Karpas-422 (cell line): ENCODE data around the gene PLCD4. TPM values are rescaled to one million over a fixed set of nuclear protein-coding genes. Genes with fewer than 3 reads are reported as not detected.
A peak's percentile ranks its signal among the peaks of the same experiment; 100 is the strongest.

Source experiments
- DNase-seq: peaks from one replicate; pipeline ENCODE4 v3.0.0-alpha.2; 2015
- H2AFZ ChIP-seq: fragments of 200-600 bp; sonication (generic); 2 replicates; pipeline ENCODE4 v1.6.1; 2014; ENCODE audit warnings: antibody characterized with exemption, low read length, mixed read lengths
- H3K27ac ChIP-seq: fragments of 200-600 bp; sonication (generic); 2 replicates; pipeline ENCODE4 v1.5.1; 2014; ENCODE audit warnings: mild to moderate bottlenecking, low read length, moderate library complexity
- H3K27me3 ChIP-seq: fragments of 200-600 bp; sonication (generic); 2 replicates; pipeline ENCODE4 v1.6.1; 2014; ENCODE audit warnings: low read length, mixed read lengths
- H3K36me3 ChIP-seq: fragments of 200-600 bp; sonication (generic); 2 replicates; pipeline ENCODE4 v1.6.1; 2014; ENCODE audit warnings: low read length, mixed read lengths; ENCODE audit not compliant: insufficient read depth
- H3K4me1 ChIP-seq: fragments of 200-600 bp; sonication (generic); 2 replicates; pipeline ENCODE4 v1.6.1; 2014; ENCODE audit warnings: mild to moderate bottlenecking, low read length, mixed read lengths
- H3K4me2 ChIP-seq: fragments of 200-600 bp; sonication (generic); 2 replicates; pipeline ENCODE4 v1.6.1; 2014; ENCODE audit warnings: low read length, low read depth, mild to moderate bottlenecking; ENCODE audit not compliant: poor library complexity, severe bottlenecking
- H3K4me3 ChIP-seq: fragments of 200-600 bp; sonication (generic); 2 replicates; pipeline ENCODE4 v1.5.1; 2014; ENCODE audit warnings: mild to moderate bottlenecking, antibody characterized with exemption, low read length, mixed read lengths
- H3K79me2 ChIP-seq: fragments of 200-600 bp; sonication (generic); 2 replicates; pipeline ENCODE4 v1.6.1; 2014; ENCODE audit warnings: mild to moderate bottlenecking, low read length, mixed read lengths
- H3K9ac ChIP-seq: fragments of 200-600 bp; sonication (generic); 2 replicates; pipeline ENCODE4 v1.6.0; 2014; ENCODE audit warnings: low read length
- H3K9me2 ChIP-seq: fragments of 200-600 bp; sonication (generic), shearing (Covaris generic); replicated peaks from 2 replicates; pipeline ENCODE4 v1.6.0; 2014; ENCODE audit warnings: mild to moderate bottlenecking, low read length, moderate library complexity; ENCODE audit not compliant: insufficient read depth
- H3K9me3 ChIP-seq: fragments of 300-700, 200-600 bp; sonication (generic); 2 replicates; pipeline ENCODE4 v1.6.1; 2014; ENCODE audit warnings: low read length, mixed read lengths
- H4K20me1 ChIP-seq: fragments of 200-600 bp; sonication (generic); 2 replicates; pipeline ENCODE4 v1.6.1; 2014; ENCODE audit warnings: mild to moderate bottlenecking, antibody characterized with exemption, low read length, low read depth; ENCODE audit not compliant: insufficient read depth
- total RNA-seq: library from RNA; depleted of rRNA; stranded (reverse); fragments of >200 nt; shearing (Covaris generic); gene quantifications from 2 replicates; pipeline ENCODE4 v1.2.3, GENCODE V29; 2014; ENCODE audit warnings: low replicate concordance

PLCD4 gene
- total RNA-seq, 1 experiment from 2014 or later = not detected

DNA sequence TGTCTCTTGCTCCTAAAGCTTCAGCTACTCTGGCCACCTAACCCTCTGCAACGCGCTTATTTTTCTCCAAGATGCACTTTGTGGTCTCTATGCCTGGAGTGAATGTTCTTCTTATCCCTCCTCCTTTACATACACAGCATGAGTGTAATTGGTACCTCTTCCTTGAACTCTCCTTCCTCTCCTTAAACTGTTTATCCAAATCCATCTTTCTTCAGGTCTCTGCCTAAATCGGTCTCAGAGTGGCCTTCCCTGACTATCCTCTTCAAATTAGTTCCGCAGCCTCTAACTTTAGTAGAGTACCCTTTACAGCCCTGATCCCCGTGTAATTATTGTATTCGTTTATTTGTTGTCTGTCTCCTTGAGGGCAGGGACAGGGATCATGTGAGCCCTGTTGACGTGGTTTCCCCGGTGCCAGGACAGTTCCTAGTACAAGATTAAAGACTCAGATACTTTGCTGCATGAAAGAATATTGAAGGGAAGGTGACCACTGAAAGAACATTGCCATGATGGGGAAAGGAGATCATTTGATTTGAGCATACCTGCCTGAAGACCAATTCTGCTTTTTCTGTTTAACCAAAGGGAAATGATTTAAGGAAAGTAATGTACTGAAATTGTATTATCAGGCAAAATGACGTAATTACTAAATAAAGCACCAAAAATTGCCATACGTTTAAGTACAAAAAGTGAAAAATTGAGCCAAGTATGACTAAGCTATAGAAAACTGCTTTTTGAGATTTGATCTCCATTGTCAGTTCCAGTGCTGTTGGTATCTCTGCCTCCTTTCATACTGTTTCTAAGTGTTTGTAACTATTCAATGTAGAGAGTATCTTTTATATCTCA lies 37.8 kb upstream of the PLCD4 start:
- Histone ChIP-seq H3K4me2 (peak overlapping the region; percentile 86), H3K4me1 (peaks cover 31% of the 10 kb centered on the region), H3K36me3 (peaks cover 27% of the 10 kb centered on the region; the same call in 1 of the 2 replicates), H4K20me1 (no peaks in the 10 kb centered on the region), H3K9me2 (no peaks in the 10 kb centered on the region), H3K4me3 (peak overlapping the region; percentile 89), H3K27me3 (no peaks in the 10 kb centered on the region), H3K9me3 (no peaks in the 10 kb centered on the region), H3K27ac (peak overlapping the region; percentile 79), H2AFZ (no peak overlapping the region), H3K79me2 (peaks cover 96% of the 10 kb centered on the region), H3K9ac (peak overlapping the region; percentile 95)
- peak; percentile 50 for DNase-seq

DNA sequence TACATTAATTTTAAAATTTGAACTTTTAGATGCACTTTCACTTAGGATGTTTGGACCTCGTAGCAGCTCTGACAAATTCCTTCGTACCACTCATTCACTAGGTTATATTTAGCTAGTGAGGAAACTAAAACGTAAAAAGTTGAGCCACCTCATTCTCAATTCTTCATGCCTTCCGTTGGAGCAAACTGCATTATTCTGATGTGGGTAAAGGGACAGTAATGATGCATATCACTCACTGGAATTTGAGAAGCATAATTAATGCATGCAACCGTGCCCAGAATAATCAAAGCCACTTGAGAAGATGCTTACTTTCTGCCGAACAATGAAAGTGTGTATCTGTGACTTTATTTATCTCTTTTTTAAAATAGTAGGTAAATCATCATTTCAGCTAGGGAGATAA lies 36.8 kb upstream of the PLCD4 start:
- H3K4me2 ChIP-seq = peak overlapping the region; percentile 86

DNA sequence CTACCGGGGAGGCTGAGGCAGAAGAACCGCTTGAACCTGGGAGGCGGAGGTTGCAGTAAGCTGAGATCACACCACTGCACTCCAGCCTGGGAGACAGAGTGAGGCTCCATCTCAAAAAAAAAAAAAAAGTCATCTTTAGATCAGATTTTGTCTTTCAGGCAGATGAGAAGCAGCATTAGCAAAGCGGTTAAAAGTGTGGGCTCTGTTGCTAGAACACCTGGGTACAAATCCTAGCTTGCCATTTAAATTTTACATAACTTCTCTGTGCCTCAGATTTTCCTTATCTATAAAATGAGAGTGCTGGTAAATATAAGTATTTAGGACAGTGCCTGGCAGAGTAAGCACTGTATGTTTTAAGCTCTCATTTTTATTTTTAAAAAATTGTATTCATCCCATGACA lies 30.8 kb upstream of the PLCD4 start:
- Histone ChIP-seq H3K4me3 (no peak overlapping the region), H3K9me3 (no peaks in the 10 kb centered on the region), H3K27me3 (no peaks in the 10 kb centered on the region), H3K9me2 (no peaks in the 10 kb centered on the region), H2AFZ (no peak overlapping the region), H3K9ac (no peak overlapping the region), H3K4me2 (no peak overlapping the region), H3K27ac (no peak overlapping the region), H3K4me1 (peaks cover 16% of the 10 kb centered on the region), H4K20me1 (peaks cover 15% of the 10 kb centered on the region), H3K79me2 (peaks cover 92% of the 10 kb centered on the region), H3K36me3 (peaks cover 34% of the 10 kb centered on the region; the same call in 1 of the 2 replicates)
- DNase-seq = no peak

More for the DNA sequence above, 36.8 kb upstream of the PLCD4 start:
- H3K4me1 ChIP-seq = peaks cover 33% of the 10 kb centered on the region
- no peaks in the 10 kb centered on the region for H3K9me2 ChIP-seq
- H3K79me2 ChIP-seq = peaks cover 96% of the 10 kb centered on the region
- DNase-seq = no peak
- H4K20me1 ChIP-seq = no peaks in the 10 kb centered on the region
- no peak overlapping the region for H3K27ac ChIP-seq
- peak overlapping the region; percentile 95; the same call in 1 of the 2 replicates for H3K9ac ChIP-seq
- no peak overlapping the region for H2AFZ ChIP-seq
- H3K4me3 ChIP-seq = peak overlapping the region; percentile 89
- H3K36me3 ChIP-seq = peaks cover 29% of the 10 kb centered on the region; the same call in 1 of the 2 replicates
- no peaks in the 10 kb centered on the region for H3K9me3 ChIP-seq
- no peaks in the 10 kb centered on the region for H3K27me3 ChIP-seq

DNA sequence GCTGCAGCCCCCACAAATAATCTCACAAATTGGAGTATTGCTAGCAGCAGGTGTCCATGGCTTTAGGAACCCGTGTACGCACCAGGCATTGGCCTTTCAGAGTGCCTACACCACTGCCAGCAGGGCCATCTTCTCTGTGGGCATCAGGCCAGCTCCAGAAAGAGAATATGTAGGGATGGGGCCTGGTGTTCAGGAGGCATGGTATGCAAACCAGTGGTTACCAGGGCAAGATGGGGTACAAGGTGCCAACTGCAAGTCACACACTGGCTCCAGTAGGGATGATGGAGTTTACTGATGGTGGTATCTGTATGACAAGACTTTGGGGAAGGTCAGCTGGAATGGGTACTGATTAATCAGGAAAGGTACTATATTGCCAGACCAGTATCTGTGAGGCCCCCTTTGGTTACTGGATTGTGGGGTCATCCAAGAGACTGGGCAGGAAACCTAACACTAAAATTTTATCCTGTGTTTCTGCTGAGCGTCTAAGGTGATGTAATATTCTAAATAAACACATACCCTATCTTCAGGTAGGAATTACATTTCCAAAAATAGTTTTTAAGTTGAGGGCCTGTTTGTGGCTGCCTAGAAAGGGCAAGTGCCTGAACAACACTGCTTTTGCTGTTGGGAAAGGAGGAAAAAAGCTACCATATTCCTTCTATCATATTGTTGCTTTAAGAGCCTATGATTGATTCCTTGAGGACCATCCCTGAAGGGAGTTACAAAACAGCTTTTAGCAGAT lies 30.0 kb upstream of the PLCD4 start:
- Histone ChIP-seq H3K36me3 (peaks cover 28% of the 10 kb centered on the region; the same call in 1 of the 2 replicates), H3K9me3 (no peaks in the 10 kb centered on the region)

DNA sequence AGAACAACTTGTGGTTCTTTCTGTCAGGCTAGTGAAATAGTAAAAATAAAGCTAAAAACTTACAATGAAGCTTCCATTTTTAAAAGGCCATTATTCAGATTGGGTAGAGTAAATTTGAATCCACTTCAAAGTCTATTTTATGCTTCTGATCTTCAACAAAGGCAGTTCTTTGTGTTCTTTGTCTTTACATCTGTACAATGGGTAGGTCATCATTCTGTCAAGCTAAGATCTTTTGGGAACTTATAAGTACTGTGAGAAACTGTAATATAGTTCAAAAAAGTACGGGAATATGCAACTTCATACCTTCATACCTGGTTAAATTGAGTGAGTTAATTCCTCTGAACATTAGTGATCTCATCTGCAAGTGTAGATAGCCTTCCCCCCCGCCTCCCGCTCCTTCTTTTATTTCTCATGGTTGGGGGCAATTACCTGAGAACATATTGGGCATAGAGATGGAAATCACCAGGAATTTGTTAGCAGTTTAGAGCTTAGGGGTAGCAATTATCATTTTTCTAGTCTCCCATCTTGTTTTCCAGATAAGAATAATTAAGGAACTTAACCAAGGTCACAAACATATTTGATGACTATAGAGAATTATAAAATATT lies 29.3 kb upstream of the PLCD4 start:
- H3K4me3 ChIP-seq = no peak overlapping the region
- no peak overlapping the region for H2AFZ ChIP-seq
- H3K27ac ChIP-seq = no peak overlapping the region
- no peaks in the 10 kb centered on the region for H3K9me3 ChIP-seq
- peaks cover 16% of the 10 kb centered on the region for H3K4me1 ChIP-seq
- peaks cover 15% of the 10 kb centered on the region for H4K20me1 ChIP-seq
- peaks cover 80% of the 10 kb centered on the region for H3K79me2 ChIP-seq
- DNase-seq = no peak
- peaks cover 27% of the 10 kb centered on the region; the same call in 1 of the 2 replicates for H3K36me3 ChIP-seq
- no peaks in the 10 kb centered on the region for H3K9me2 ChIP-seq
- H3K27me3 ChIP-seq = no peaks in the 10 kb centered on the region
- no peak overlapping the region for H3K4me2 ChIP-seq
- no peak overlapping the region for H3K9ac ChIP-seq

More for the DNA sequence above, 30.0 kb upstream of the PLCD4 start:
- H3K4me1 ChIP-seq = peaks cover 16% of the 10 kb centered on the region
- H3K4me2 ChIP-seq = no peak overlapping the region
- H2AFZ ChIP-seq = no peak overlapping the region
- peaks cover 15% of the 10 kb centered on the region for H4K20me1 ChIP-seq
- H3K4me3 ChIP-seq = no peak overlapping the region
- DNase-seq = no peak
- H3K27ac ChIP-seq = no peak overlapping the region
- no peaks in the 10 kb centered on the region for H3K9me2 ChIP-seq
- no peaks in the 10 kb centered on the region for H3K27me3 ChIP-seq
- no peak overlapping the region for H3K9ac ChIP-seq
- peaks cover 87% of the 10 kb centered on the region for H3K79me2 ChIP-seq

DNA sequence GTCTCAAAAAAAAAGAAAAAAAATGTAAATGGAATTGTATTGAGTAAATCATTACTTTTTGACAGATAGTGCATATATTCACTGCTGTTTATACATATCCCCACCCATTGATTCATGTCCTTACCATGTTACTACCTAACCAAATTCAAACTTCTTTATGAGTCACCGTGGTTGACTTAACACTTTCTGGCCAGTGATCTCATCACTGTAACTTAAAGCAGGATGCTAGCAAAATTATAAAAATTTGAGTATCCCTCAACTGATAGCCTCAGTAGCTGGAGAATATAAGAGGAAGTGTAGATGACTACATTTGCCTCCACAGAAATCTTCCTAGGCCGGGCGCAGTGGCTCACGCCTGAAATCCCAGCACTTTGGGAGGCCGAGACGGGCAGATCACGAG lies 25.6 kb upstream of the PLCD4 start:
- Histone ChIP-seq H3K9ac (no peak overlapping the region), H3K4me2 (no peak overlapping the region), H3K9me3 (no peaks in the 10 kb centered on the region), H3K79me2 (peaks cover 47% of the 10 kb centered on the region), H3K36me3 (peaks cover 29% of the 10 kb centered on the region; the same call in 1 of the 2 replicates), H4K20me1 (peaks cover 14% of the 10 kb centered on the region), H3K27me3 (no peaks in the 10 kb centered on the region), H2AFZ (no peak overlapping the region), H3K27ac (no peak overlapping the region), H3K9me2 (no peaks in the 10 kb centered on the region), H3K4me1 (peaks cover 5% of the 10 kb centered on the region), H3K4me3 (no peak overlapping the region)
- no peak for DNase-seq

DNA sequence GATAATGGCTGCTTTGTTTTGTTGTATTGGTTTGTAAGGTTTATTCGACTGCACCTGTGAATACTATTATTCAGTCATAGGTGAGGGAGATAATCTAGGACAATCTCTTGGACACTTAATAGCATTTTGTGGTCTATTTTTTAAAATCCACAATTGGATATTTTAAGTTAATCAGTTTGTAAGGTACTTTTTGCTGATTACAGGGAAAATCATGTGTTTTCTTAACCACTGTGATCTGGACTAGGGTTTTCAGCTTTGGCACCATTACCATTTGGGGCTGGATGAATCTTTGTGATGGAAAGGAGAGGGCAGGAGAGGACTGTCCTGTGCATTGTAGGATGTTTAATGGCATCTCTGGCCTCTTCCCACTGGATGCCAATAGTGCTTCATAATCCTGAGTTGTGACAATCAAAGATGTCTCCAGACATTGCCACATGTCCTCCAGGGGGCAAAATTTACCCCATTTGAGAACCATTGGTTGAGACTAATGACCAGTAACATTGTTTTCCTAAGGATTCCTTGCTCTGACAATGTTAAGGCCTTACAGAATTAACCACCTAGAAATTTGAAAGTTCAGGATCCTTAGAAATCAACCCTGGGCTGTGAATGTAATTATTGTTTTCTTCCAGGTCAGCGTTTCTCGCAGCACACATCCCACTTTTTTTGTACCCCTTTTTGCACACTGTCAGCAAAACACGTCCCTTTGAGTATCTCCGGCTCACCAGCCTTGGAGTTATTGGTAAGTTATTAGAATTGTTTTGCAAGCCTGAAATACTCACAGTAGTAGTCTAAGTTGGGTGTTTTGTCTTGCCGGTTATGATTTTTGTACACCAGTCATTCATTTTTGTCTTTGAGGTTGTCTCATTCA lies 23.5 kb upstream of the PLCD4 start:
- Histone ChIP-seq H3K9me2 (no peaks in the 10 kb centered on the region), H3K9me3 (no peaks in the 10 kb centered on the region), H3K27me3 (no peaks in the 10 kb centered on the region), H3K4me3 (no peak overlapping the region), H3K27ac (no peak overlapping the region), H3K4me1 (no peaks in the 10 kb centered on the region), H2AFZ (no peak overlapping the region), H3K79me2 (peaks cover 26% of the 10 kb centered on the region), H3K36me3 (peaks cover 41% of the 10 kb centered on the region; the same call in 1 of the 2 replicates), H4K20me1 (peaks cover 5% of the 10 kb centered on the region; the same call in 1 of the 2 replicates), H3K9ac (no peak overlapping the region), H3K4me2 (no peak overlapping the region)
- no peak for DNase-seq
